ENCODE results near the gene SYT2. TPM values are rescaled to one million over a fixed set of nuclear protein-coding genes. Genes with fewer than 3 reads are reported as not detected.
"Not testable (repeated sequence)": the region's sequence is repeated elsewhere in the genome, so short reads cannot be mapped to it uniquely, and the experiment has no call there.

Gene SYT2
- total and polyA plus RNA-seq, 10 of the 15 experiments (the other 5 are each of a cell fraction or from before 2014, with no cell fraction given) = not detected

DNA sequence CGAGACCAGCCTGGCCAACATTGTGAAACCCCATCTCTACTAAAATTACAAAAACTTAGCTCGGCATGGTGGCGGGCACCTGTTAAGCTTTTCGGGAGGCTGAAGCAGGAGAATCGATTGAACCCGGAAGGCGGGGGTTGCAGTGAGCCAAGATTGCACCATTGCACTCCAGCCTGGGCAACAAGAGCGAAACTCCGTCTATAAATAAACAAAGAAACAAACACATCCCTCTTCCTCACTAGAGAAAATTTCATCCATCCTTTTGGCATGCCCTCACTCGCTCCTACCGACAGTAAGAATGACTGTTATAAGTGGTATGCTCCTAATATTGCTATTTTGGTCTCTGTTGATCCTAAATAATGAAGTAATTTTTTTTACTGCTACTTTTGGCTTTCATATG is 166.7 kb downstream of the SYT2 start:
- 97% methylated on average over 11 of the region's 11 CpGs for WGBS (ENCODE audit: insufficient coverage, insufficient replicate concordance, low lambda C conversion rate, missing lambda C conversion rate)
- CTCF ChIA-PET = interaction anchor here (1.1 to 2.5 kb wide), 2 partner anchors 19 to 57 kb away, joined by 3 to 8 read pairs; no protein-coding TSS in a partner anchor

DNA sequence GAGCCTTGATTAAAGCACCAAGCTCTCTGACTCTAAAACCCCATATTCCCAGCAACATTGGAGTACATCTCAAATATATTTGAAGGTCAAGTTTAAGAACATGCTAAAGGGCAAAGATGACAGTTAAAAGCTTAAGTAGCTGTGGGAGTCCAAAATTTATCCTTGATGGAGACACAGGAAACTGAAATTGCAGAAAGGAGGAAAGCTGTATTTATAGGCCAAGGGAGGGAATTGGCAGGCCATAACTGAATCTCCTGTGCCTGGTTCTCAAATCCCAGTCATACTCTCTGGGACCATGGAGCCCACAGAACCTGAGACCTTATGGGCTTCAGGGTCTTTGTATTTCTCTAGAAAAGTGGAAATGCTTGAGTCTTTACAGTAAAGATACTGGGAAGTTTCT is 167.8 kb downstream of the SYT2 start:
- in situ Hi-C loops (cut with MboI); ATAC-seq; H3K4me3 ChIP-seq; BruUV-seq (replicated peaks); POLR2A ChIA-PET; RAD21 ChIA-PET (ENCODE audit: unreplicated experiment); H3K4me1 ChIP-seq (ENCODE audit: control insufficient read depth, insufficient read depth, low read length); FAIRE-seq; H3K27ac ChIP-seq (ENCODE audit: control insufficient read depth, insufficient read depth); H3K36me3 ChIP-seq (ENCODE audit: control insufficient read depth in 2 of 2, insufficient read depth in 2 of 2, low read length in 1 of 2); H4K20me1 ChIP-seq (ENCODE audit: control insufficient read depth, insufficient read depth); H3K4me2 ChIP-seq (ENCODE audit: control insufficient read depth, insufficient read depth); H3K9me3 ChIP-seq (replicated peaks; ENCODE audit: control insufficient read depth, insufficient read depth, low read length); H3K9ac ChIP-seq (ENCODE audit: control insufficient read depth, insufficient read depth, low read length); intact Hi-C loops (cut with micrococcal nuclease; ENCODE audit: unreplicated experiment); H2AFZ ChIP-seq (ENCODE audit: control insufficient read depth, low read depth, low read length); H3K27me3 ChIP-seq (replicated peaks in 1 of 2; ENCODE audit: control insufficient read depth in 2 of 2, insufficient read depth in 2 of 2, low read length in 1 of 2); H3K79me2 ChIP-seq (ENCODE audit: control insufficient read depth, insufficient read depth, low read length); DNase-seq (ENCODE audit: low read depth, low spot score): not testable (repeated sequence)
- ChIA-PET SMC1A (ENCODE audit: uncharacterized antibody, unreplicated experiment) (interaction anchor here (1.1 kb wide), 1 partner anchor 21 kb away, joined by 3 read pairs; no protein-coding TSS in a partner anchor), CTCF (interaction anchor here (2.5 kb wide), 1 partner anchor 20 kb away, joined by 8 read pairs; no protein-coding TSS in a partner anchor)

More for the DNA sequence above, 166.7 kb downstream of the SYT2 start:
- H3K4me2 ChIP-seq (ENCODE audit: control insufficient read depth, insufficient read depth); H4K20me1 ChIP-seq (ENCODE audit: control insufficient read depth, insufficient read depth); H3K9me3 ChIP-seq (replicated peaks; ENCODE audit: control insufficient read depth, insufficient read depth, low read length); H3K36me3 ChIP-seq (ENCODE audit: control insufficient read depth in 2 of 2, insufficient read depth in 2 of 2, low read length in 1 of 2); RAD21 ChIA-PET (ENCODE audit: unreplicated experiment); DNase-seq (ENCODE audit: low read depth, low spot score); H3K9ac ChIP-seq (ENCODE audit: control insufficient read depth, insufficient read depth, low read length); in situ Hi-C loops (cut with MboI); H2AFZ ChIP-seq (ENCODE audit: control insufficient read depth, low read depth, low read length); BruUV-seq (replicated peaks); H3K4me1 ChIP-seq (ENCODE audit: control insufficient read depth, insufficient read depth, low read length); H3K4me3 ChIP-seq; intact Hi-C loops (cut with micrococcal nuclease; ENCODE audit: unreplicated experiment); H3K27me3 ChIP-seq (replicated peaks in 1 of 2; ENCODE audit: control insufficient read depth in 2 of 2, insufficient read depth in 2 of 2, low read length in 1 of 2); ATAC-seq; H3K27ac ChIP-seq (ENCODE audit: control insufficient read depth, insufficient read depth); H3K79me2 ChIP-seq (ENCODE audit: control insufficient read depth, insufficient read depth, low read length); FAIRE-seq: not testable (repeated sequence)
- ChIA-PET POLR2A (interaction anchor here (0.7 kb wide), 1 partner anchor 17 kb away, joined by 3 read pairs; no protein-coding TSS in a partner anchor), SMC1A (ENCODE audit: uncharacterized antibody, unreplicated experiment) (interaction anchor here (1.7 kb wide), 1 partner anchor 18 kb away, joined by 5 read pairs; no protein-coding TSS in a partner anchor)

DNA sequence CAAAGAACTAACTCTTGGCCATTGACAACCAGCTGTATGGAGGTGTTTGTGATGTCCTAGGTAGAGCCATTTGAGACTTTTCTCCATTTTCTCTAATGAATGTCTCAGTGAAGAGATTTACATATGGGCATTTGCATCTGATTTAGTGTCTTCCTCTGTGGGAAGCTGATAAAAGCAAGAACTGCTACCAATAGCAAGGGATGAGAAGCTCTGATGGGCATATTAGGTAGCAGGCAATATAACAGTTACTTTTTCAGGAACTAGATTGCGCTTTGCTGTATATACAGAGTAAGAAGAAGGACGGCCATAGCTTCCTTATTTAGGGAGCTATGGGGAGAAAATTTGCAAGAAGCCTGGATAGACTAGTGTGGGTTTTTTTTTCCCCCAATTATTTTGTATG is 169.4 kb downstream of the SYT2 start:
- H3K9me3 ChIP-seq (replicated peaks; ENCODE audit: control insufficient read depth, insufficient read depth, low read length); RAD21 ChIA-PET (ENCODE audit: unreplicated experiment); ATAC-seq; SMC1A ChIA-PET (ENCODE audit: uncharacterized antibody, unreplicated experiment); intact Hi-C loops (cut with micrococcal nuclease; ENCODE audit: unreplicated experiment); H3K4me3 ChIP-seq; H3K27me3 ChIP-seq (replicated peaks in 1 of 2; ENCODE audit: control insufficient read depth in 2 of 2, insufficient read depth in 2 of 2, low read length in 1 of 2); BruUV-seq (replicated peaks); H3K9ac ChIP-seq (ENCODE audit: control insufficient read depth, insufficient read depth, low read length); H3K4me1 ChIP-seq (ENCODE audit: control insufficient read depth, insufficient read depth, low read length); POLR2A ChIA-PET; DNase-seq (ENCODE audit: low read depth, low spot score); H4K20me1 ChIP-seq (ENCODE audit: control insufficient read depth, insufficient read depth); in situ Hi-C loops (cut with MboI); H3K36me3 ChIP-seq (ENCODE audit: control insufficient read depth in 2 of 2, insufficient read depth in 2 of 2, low read length in 1 of 2); FAIRE-seq; H3K79me2 ChIP-seq (ENCODE audit: control insufficient read depth, insufficient read depth, low read length); H3K4me2 ChIP-seq (ENCODE audit: control insufficient read depth, insufficient read depth); H3K27ac ChIP-seq (ENCODE audit: control insufficient read depth, insufficient read depth); H2AFZ ChIP-seq (ENCODE audit: control insufficient read depth, low read depth, low read length): not testable (repeated sequence)
- CTCF ChIA-PET = interaction anchor here (0.8 kb wide), 1 partner anchor 15 kb away, joined by 3 read pairs; no protein-coding TSS in a partner anchor
- 92% methylated on average over 2 of the region's 2 CpGs for WGBS (ENCODE audit: insufficient coverage, insufficient replicate concordance, low lambda C conversion rate, missing lambda C conversion rate)

Other genes with a start within 250 kb of the SYT2 start
- gene KDM5B, start 98.0 kb upstream of the SYT2 start, total RNA-seq (2014; rRNA removed) = 8.4 and 11.2 TPM in 2 replicates
- 8.2 and 10.4 TPM in 2 replicates for gene KDM5B, start 98.0 kb upstream of the SYT2 start, total RNA-seq (2014; rRNA removed; fragmentation: Illumina TruSeq; extraction: Trizol)
- gene KDM5B, start 98.0 kb upstream of the SYT2 start, total RNA-seq (2021) = 9.5 and 12.7 TPM in 2 replicates
- gene KDM5B, start 98.0 kb upstream of the SYT2 start, polyA plus RNA-seq (2011; rRNA removed) = 26.6 and 29.9 TPM in 2 replicates
- gene KDM5B, start 98.0 kb upstream of the SYT2 start, polyA plus RNA-seq (2014; fragmentation: Illumina TruSeq; extraction: Trizol) = 6.6 and 10.1 TPM in 2 replicates
- gene KDM5B, start 98.0 kb upstream of the SYT2 start, polyA plus RNA-seq (2014; fragmentation: Nextera tagmentation; extraction: Ambion mirVana) = 1 to 10 TPM; 1.7 to 2.1 TPM
- gene KDM5B, start 98.0 kb upstream of the SYT2 start, polyA plus RNA-seq (2014; rRNA removed) = 4.9 and 6.9 TPM in 2 replicates
- 10 to 100 TPM in 1 of 2 experiments, 1 to 10 TPM in 1; 8.0 to 11.3 TPM for gene KDM5B, start 98.0 kb upstream of the SYT2 start, polyA plus RNA-seq (2016; fragmentation: Nextera tagmentation; extraction: Ambion mirVana)
- not detected in 2 replicates for gene PCAT6, start 100.5 kb upstream of the SYT2 start, total RNA-seq (2014; rRNA removed)
- not detected in 2 replicates for gene PCAT6, start 100.5 kb upstream of the SYT2 start, total RNA-seq (2014; rRNA removed; fragmentation: Illumina TruSeq; extraction: Trizol)
- gene PCAT6, start 100.5 kb upstream of the SYT2 start, total RNA-seq (2021) = 0.62 TPM in 1 of 2 replicates, not detected in the other
- 0.40 and 0.72 TPM in 2 replicates for gene PCAT6, start 100.5 kb upstream of the SYT2 start, polyA plus RNA-seq (2011; rRNA removed)
- not detected in 2 replicates for gene PCAT6, start 100.5 kb upstream of the SYT2 start, polyA plus RNA-seq (2014; fragmentation: Illumina TruSeq; extraction: Trizol)
- gene PCAT6, start 100.5 kb upstream of the SYT2 start, polyA plus RNA-seq (2014; fragmentation: Nextera tagmentation; extraction: Ambion mirVana) = under 1 TPM in 1 of 2 experiments, not detected in 1; 0.16 TPM
- 0.44 and 0.83 TPM in 2 replicates for gene PCAT6, start 100.5 kb upstream of the SYT2 start, polyA plus RNA-seq (2014; rRNA removed)
- under 1 TPM; 0.33 to 0.34 TPM for gene PCAT6, start 100.5 kb upstream of the SYT2 start, polyA plus RNA-seq (2016; fragmentation: Nextera tagmentation; extraction: Ambion mirVana)
- 8.5 and 8.7 TPM in 2 replicates for gene RABIF, start 178.7 kb upstream of the SYT2 start, total RNA-seq (2014; rRNA removed)
- gene RABIF, start 178.7 kb upstream of the SYT2 start, total RNA-seq (2014; rRNA removed; fragmentation: Illumina TruSeq; extraction: Trizol) = 6.2 and 6.7 TPM in 2 replicates
- gene RABIF, start 178.7 kb upstream of the SYT2 start, total RNA-seq (2021) = 7.7 and 7.8 TPM in 2 replicates
- gene RABIF, start 178.7 kb upstream of the SYT2 start, polyA plus RNA-seq (2011; rRNA removed) = 9.8 and 12.3 TPM in 2 replicates
- gene RABIF, start 178.7 kb upstream of the SYT2 start, polyA plus RNA-seq (2014; fragmentation: Illumina TruSeq; extraction: Trizol) = 12.2 and 13.4 TPM in 2 replicates
- gene RABIF, start 178.7 kb upstream of the SYT2 start, polyA plus RNA-seq (2014; fragmentation: Nextera tagmentation; extraction: Ambion mirVana) = 1 to 10 TPM; 4.7 to 6.3 TPM
- 8.7 and 9.1 TPM in 2 replicates for gene RABIF, start 178.7 kb upstream of the SYT2 start, polyA plus RNA-seq (2014; rRNA removed)
- 10 to 100 TPM; 17.8 to 18.2 TPM for gene RABIF, start 178.7 kb upstream of the SYT2 start, polyA plus RNA-seq (2016; fragmentation: Nextera tagmentation; extraction: Ambion mirVana)
- gene KLHL12, start 216.8 kb upstream of the SYT2 start, total RNA-seq (2014; rRNA removed) = 27.5 and 33.3 TPM in 2 replicates
- gene KLHL12, start 216.8 kb upstream of the SYT2 start, total RNA-seq (2014; rRNA removed; fragmentation: Illumina TruSeq; extraction: Trizol) = 28.0 and 30.1 TPM in 2 replicates
- 28.4 and 28.5 TPM in 2 replicates for gene KLHL12, start 216.8 kb upstream of the SYT2 start, total RNA-seq (2021)
- gene KLHL12, start 216.8 kb upstream of the SYT2 start, polyA plus RNA-seq (2011; rRNA removed) = 53.8 and 75.5 TPM in 2 replicates
- 32.1 and 38.4 TPM in 2 replicates for gene KLHL12, start 216.8 kb upstream of the SYT2 start, polyA plus RNA-seq (2014; fragmentation: Illumina TruSeq; extraction: Trizol)
- 10 to 100 TPM; 16.0 to 17.8 TPM for gene KLHL12, start 216.8 kb upstream of the SYT2 start, polyA plus RNA-seq (2014; fragmentation: Nextera tagmentation; extraction: Ambion mirVana)
- gene KLHL12, start 216.8 kb upstream of the SYT2 start, polyA plus RNA-seq (2014; rRNA removed) = 24.6 and 30.5 TPM in 2 replicates
- 10 to 100 TPM; 36.6 to 37.6 TPM for gene KLHL12, start 216.8 kb upstream of the SYT2 start, polyA plus RNA-seq (2016; fragmentation: Nextera tagmentation; extraction: Ambion mirVana)
- 73.1 and 81.9 TPM in 2 replicates for gene ADIPOR1, start 247.9 kb upstream of the SYT2 start, total RNA-seq (2014; rRNA removed)
- gene ADIPOR1, start 247.9 kb upstream of the SYT2 start, total RNA-seq (2014; rRNA removed; fragmentation: Illumina TruSeq; extraction: Trizol) = 58.1 and 59.6 TPM in 2 replicates
- 53.2 and 56.1 TPM in 2 replicates for gene ADIPOR1, start 247.9 kb upstream of the SYT2 start, total RNA-seq (2021)
- gene ADIPOR1, start 247.9 kb upstream of the SYT2 start, polyA plus RNA-seq (2011; rRNA removed) = 103 and 122 TPM in 2 replicates
- 81.5 and 101 TPM in 2 replicates for gene ADIPOR1, start 247.9 kb upstream of the SYT2 start, polyA plus RNA-seq (2014; fragmentation: Illumina TruSeq; extraction: Trizol)
- gene ADIPOR1, start 247.9 kb upstream of the SYT2 start, polyA plus RNA-seq (2014; fragmentation: Nextera tagmentation; extraction: Ambion mirVana) = 10 to 100 TPM; 18.4 to 25.1 TPM
- 57.7 and 62.1 TPM in 2 replicates for gene ADIPOR1, start 247.9 kb upstream of the SYT2 start, polyA plus RNA-seq (2014; rRNA removed)
- gene ADIPOR1, start 247.9 kb upstream of the SYT2 start, polyA plus RNA-seq (2016; fragmentation: Nextera tagmentation; extraction: Ambion mirVana) = 100 to 1,000 TPM; 117 to 120 TPM